Measurements from ENCODE around the gene THSD4. TPM values are rescaled to one million over a fixed set of nuclear protein-coding genes. Genes with fewer than 3 reads are reported as not detected.

The THSD4 gene
- total RNA-seq, 1 experiment from 2014 or later, result 29.0 TPM

- H2AFZ ChIP-seq (ENCODE audit: low read length), result no peak overlapping the region
- ChIA-PET POLR2A (ENCODE audit: unreplicated experiment) (no interaction called here), CTCF (no interaction called here)
- H3F3A ChIP-seq (ENCODE audit: low read length, unreplicated experiment), result no peaks in the 10 kb centered on the region
- H3K4me2 ChIP-seq (ENCODE audit: low read length), result no peak overlapping the region
- no peaks in the 10 kb centered on the region for H3K79me2 ChIP-seq (ENCODE audit: low read length)
- BruUV-seq (replicated peaks), result no TSS peak
- no peaks in the 10 kb centered on the region for H4K20me1 ChIP-seq (ENCODE audit: low read length)
- H3K4me1 ChIP-seq (ENCODE audit: insufficient read depth, low read length), result peaks cover 8% of the 10 kb centered on the region; the same call in 1 of the 2 replicates
- H3K36me3 ChIP-seq (ENCODE audit: low read depth, low read length), result peaks cover 8% of the 10 kb centered on the region; the same call in 1 of the 2 replicates
- no peak overlapping the region for H3K4me3 ChIP-seq (ENCODE audit: low read length)
- intact Hi-C loops (cut with micrococcal nuclease), result no loop called here
- H3K27me3 ChIP-seq (ENCODE audit: low read length), result no peaks in the 10 kb centered on the region
- DNase-seq (peak; percentile 2), ATAC-seq (no peak)
- H3K9me2 ChIP-seq (replicated peaks; ENCODE audit: low read length), result no peaks in the 10 kb centered on the region
- H3K9ac ChIP-seq (ENCODE audit: low read length), result no peak overlapping the region
- no peaks in the 10 kb centered on the region for H3K9me3 ChIP-seq (ENCODE audit: low read length)
- H3K27ac ChIP-seq (ENCODE audit: low read length), result no peak overlapping the region
- TF ChIP-seq EZH2 (IDR thresholded peaks at IDR 0.05; ENCODE audit: low read length, unreplicated experiment) (no peak), EZH2phosphoT487 (IDR thresholded peaks at IDR 0.05; ENCODE audit: borderline replicate concordance, low read length) (no peak)
- TF ChIP-seq, protein P1, sequence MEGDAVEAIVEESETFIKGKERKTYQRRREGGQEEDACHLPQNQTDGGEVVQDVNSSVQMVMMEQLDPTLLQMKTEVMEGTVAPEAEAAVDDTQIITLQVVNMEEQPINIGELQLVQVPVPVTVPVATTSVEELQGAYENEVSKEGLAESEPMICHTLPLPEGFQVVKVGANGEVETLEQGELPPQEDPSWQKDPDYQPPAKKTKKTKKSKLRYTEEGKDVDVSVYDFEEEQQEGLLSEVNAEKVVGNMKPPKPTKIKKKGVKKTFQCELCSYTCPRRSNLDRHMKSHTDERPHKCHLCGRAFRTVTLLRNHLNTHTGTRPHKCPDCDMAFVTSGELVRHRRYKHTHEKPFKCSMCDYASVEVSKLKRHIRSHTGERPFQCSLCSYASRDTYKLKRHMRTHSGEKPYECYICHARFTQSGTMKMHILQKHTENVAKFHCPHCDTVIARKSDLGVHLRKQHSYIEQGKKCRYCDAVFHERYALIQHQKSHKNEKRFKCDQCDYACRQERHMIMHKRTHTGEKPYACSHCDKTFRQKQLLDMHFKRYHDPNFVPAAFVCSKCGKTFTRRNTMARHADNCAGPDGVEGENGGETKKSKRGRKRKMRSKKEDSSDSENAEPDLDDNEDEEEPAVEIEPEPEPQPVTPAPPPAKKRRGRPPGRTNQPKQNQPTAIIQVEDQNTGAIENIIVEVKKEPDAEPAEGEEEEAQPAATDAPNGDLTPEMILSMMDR (conservative IDR thresholded peaks at IDR 0.05; ENCODE audit: low read depth, low read length), result no peak
Measured at GRCh38 chr15:71431343-71432336, 316.4 kb downstream of the THSD4 start.

DNA sequence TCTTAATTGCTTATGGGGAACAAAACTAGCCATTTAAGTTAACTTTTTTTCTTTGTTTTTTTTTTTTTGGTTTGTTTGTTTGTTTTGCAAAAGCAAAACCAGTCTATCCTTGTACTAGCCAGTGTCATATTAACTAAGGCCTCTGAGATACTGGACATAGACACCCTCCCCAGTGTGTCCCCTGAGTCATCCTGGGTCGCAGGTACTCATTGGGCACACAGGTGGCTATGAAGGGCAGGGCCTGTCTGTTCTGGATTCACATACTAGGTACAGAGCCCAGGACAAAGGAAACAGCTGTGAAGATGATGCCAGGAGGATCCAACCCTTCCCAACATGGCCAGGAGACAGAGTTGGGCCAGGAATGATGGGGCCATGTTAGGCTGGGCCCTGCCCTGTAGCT, 318.1 kb downstream of the THSD4 start:
- BruUV-seq (replicated peaks), result no TSS peak
- H3K36me3 ChIP-seq (ENCODE audit: low read depth, low read length), result peaks cover 9% of the 10 kb centered on the region; the same call in 1 of the 2 replicates
- H4K20me1 ChIP-seq (ENCODE audit: low read length), result no peaks in the 10 kb centered on the region
- intact Hi-C loops (cut with micrococcal nuclease), result no loop called here
- no peaks in the 10 kb centered on the region for H3K9me2 ChIP-seq (replicated peaks; ENCODE audit: low read length)
- no peaks in the 10 kb centered on the region for H3K27me3 ChIP-seq (ENCODE audit: low read length)
- H3K9me3 ChIP-seq (ENCODE audit: low read length), result no peaks in the 10 kb centered on the region
- no peaks in the 10 kb centered on the region for H3K79me2 ChIP-seq (ENCODE audit: low read length)
- peaks cover 20% of the 10 kb centered on the region for H3K4me1 ChIP-seq (ENCODE audit: insufficient read depth, low read length)
- H3F3A ChIP-seq (ENCODE audit: low read length, unreplicated experiment), result no peaks in the 10 kb centered on the region
- ChIA-PET POLR2A (ENCODE audit: unreplicated experiment) (no interaction called here), CTCF (no interaction called here)
- DNase-seq, result peak; percentile 2
- no peak for ATAC-seq
- TF ChIP-seq EZH2phosphoT487 (IDR thresholded peaks at IDR 0.05; ENCODE audit: borderline replicate concordance, low read length), result no peak
- no peak overlapping the region for H3K4me2 ChIP-seq (ENCODE audit: low read length)
- no peak overlapping the region for H2AFZ ChIP-seq (ENCODE audit: low read length)
- no peak overlapping the region for H3K9ac ChIP-seq (ENCODE audit: low read length)
- H3K27ac ChIP-seq (ENCODE audit: low read length), result no peak overlapping the region
- H3K4me3 ChIP-seq (ENCODE audit: low read length), result no peak overlapping the region

GRCh38 chr15:71434774-71435173, 319.5 kb downstream of the THSD4 start:
- Histone ChIP-seq H3K9me3 (ENCODE audit: low read length) (no peaks in the 10 kb centered on the region), H3K27ac (ENCODE audit: low read length) (no peak overlapping the region), H3K4me1 (ENCODE audit: insufficient read depth, low read length) (peaks cover 29% of the 10 kb centered on the region), H3K4me3 (ENCODE audit: low read length) (no peak overlapping the region), H2AFZ (ENCODE audit: low read length) (no peak overlapping the region), H3K9me2 (replicated peaks; ENCODE audit: low read length) (no peaks in the 10 kb centered on the region), H3F3A (ENCODE audit: low read length, unreplicated experiment) (no peaks in the 10 kb centered on the region), H3K9ac (ENCODE audit: low read length) (no peak overlapping the region), H4K20me1 (ENCODE audit: low read length) (no peaks in the 10 kb centered on the region), H3K36me3 (ENCODE audit: low read depth, low read length) (peaks cover 9% of the 10 kb centered on the region; the same call in 1 of the 2 replicates), H3K27me3 (ENCODE audit: low read length) (no peaks in the 10 kb centered on the region), H3K4me2 (ENCODE audit: low read length) (no peak overlapping the region), H3K79me2 (ENCODE audit: low read length) (no peaks in the 10 kb centered on the region)
- BruUV-seq (replicated peaks), result no TSS peak
- DNase-seq (peak; percentile 26), ATAC-seq (no peak)
- POLR2A ChIA-PET (ENCODE audit: unreplicated experiment), result no interaction called here
- CTCF ChIA-PET, result no interaction called here
- TF ChIP-seq, protein P1 (conservative IDR thresholded peaks at IDR 0.05; ENCODE audit: low read depth, low read length), result no peak
- TF ChIP-seq EZH2phosphoT487 (IDR thresholded peaks at IDR 0.05; ENCODE audit: borderline replicate concordance, low read length), result no peak
- no peak for TF ChIP-seq EZH2 (IDR thresholded peaks at IDR 0.05; ENCODE audit: low read length, unreplicated experiment)
- intact Hi-C loops (cut with micrococcal nuclease), result no loop called here
